ENCODE measurements around the gene NAGS. TPM values are rescaled to one million over a fixed set of nuclear protein-coding genes. Genes with fewer than 3 reads are reported as not detected.

The NAGS gene
- total RNA-seq, 3 donors from 2014 or later: 0.16 to 5.2 (median 4.7) TPM

- Histone ChIP-seq H3K27ac (no peak overlapping the region), H3K36me3 (no peaks in the 10 kb centered on the region), H3K4me3 (no peak overlapping the region), H3K4me1 (no peaks in the 10 kb centered on the region), H3K9me3 (no peaks in the 10 kb centered on the region), H3K27me3 (peaks cover 0 to 22% of the 10 kb centered on the region in 2 donors)
- TF ChIP-seq, protein P1, sequence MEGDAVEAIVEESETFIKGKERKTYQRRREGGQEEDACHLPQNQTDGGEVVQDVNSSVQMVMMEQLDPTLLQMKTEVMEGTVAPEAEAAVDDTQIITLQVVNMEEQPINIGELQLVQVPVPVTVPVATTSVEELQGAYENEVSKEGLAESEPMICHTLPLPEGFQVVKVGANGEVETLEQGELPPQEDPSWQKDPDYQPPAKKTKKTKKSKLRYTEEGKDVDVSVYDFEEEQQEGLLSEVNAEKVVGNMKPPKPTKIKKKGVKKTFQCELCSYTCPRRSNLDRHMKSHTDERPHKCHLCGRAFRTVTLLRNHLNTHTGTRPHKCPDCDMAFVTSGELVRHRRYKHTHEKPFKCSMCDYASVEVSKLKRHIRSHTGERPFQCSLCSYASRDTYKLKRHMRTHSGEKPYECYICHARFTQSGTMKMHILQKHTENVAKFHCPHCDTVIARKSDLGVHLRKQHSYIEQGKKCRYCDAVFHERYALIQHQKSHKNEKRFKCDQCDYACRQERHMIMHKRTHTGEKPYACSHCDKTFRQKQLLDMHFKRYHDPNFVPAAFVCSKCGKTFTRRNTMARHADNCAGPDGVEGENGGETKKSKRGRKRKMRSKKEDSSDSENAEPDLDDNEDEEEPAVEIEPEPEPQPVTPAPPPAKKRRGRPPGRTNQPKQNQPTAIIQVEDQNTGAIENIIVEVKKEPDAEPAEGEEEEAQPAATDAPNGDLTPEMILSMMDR (IDR thresholded peaks at IDR 0.05): no peak
- TF ChIP-seq POLR2AphosphoS5 (IDR thresholded peaks at IDR 0.05) (no peak), POLR2A (IDR thresholded peaks at IDR 0.05) (no peak)
- DNase-seq (ENCODE audit: low spot score in 2 of 2): no peak
- intact Hi-C loops (cut with DNase I; ENCODE audit: low total_unique reads): no loop called here
Measured at GRCh38 chr17:44000871-44001460, 3.5 kb upstream of the NAGS start.

GRCh38 chr17:44001461-44001920 is 2.9 kb upstream of the NAGS start:
- Histone ChIP-seq H3K4me3 (no peak overlapping the region), H3K4me1 (no peaks in the 10 kb centered on the region), H3K36me3 (no peaks in the 10 kb centered on the region), H3K9me3 (no peaks in the 10 kb centered on the region), H3K27me3 (peaks cover 0 to 17% of the 10 kb centered on the region in 2 donors), H3K27ac (no peak overlapping the region)
- no peak for TF ChIP-seq POLR2A (IDR thresholded peaks at IDR 0.05)
- TF ChIP-seq, protein P1 (IDR thresholded peaks at IDR 0.05): no peak
- TF ChIP-seq POLR2AphosphoS5 (IDR thresholded peaks at IDR 0.05): no peak
- intact Hi-C loops (cut with DNase I; ENCODE audit: low total_unique reads): no loop called here
- DNase-seq (ENCODE audit: low spot score in 2 of 2): no peak

- intact Hi-C loops (cut with DNase I; ENCODE audit: low total_unique reads): no loop called here
- peaks cover 0 to under 1% of the 10 kb centered on the region in 2 donors for H3K4me1 ChIP-seq
- no peak overlapping the region for H3K27ac ChIP-seq
- no peak for DNase-seq (ENCODE audit: low spot score in 2 of 2)
- no peak overlapping the region for H3K4me3 ChIP-seq
- H3K27me3 ChIP-seq: peaks cover 0 to 15% of the 10 kb centered on the region in 2 donors
- no peaks in the 10 kb centered on the region for H3K36me3 ChIP-seq
- TF ChIP-seq POLR2A (IDR thresholded peaks at IDR 0.05): no peak
- no peaks in the 10 kb centered on the region for H3K9me3 ChIP-seq
Measured at GRCh38 chr17:44002141-44002848, 2.1 kb upstream of the NAGS start.

DNA sequence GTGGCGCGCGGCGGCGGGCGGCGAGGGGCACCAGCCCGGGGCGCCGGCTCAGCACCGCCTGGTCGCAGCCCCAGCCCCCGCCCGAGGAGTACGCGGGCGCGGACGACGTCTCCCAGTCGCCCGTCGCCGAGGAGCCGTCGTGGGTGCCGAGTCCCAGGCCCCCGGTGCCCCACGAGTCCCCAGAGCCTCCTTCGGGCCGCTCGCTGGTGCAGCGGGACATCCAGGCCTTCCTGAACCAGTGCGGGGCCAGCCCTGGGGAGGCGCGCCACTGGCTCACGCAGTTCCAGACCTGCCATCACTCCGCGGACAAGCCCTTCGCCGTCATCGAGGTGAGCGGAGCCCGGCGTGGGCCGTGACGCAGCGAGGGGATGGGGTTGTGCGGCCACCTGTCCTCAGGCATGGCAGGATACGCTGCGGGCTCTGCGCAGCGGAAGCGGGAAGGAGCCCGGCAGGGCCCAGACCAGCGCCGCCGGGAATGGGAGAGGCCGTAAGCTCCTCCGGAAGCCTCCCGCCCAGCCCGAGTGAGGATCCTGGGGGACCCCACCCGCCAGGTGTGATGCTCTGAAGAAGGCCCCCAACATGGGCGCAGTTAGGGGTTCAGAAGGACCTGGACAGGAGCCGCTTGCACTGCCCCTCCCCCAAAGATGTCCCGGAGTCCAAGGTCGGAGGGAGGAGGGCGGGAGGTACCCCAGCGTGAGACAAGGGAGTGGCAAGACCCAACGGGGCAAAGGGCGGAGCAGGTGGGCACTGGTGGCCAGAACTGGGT is 522 bp downstream of the NAGS start:
- Histone ChIP-seq H3K9me3 (no peaks in the 10 kb centered on the region), H3K27ac (peak overlapping the region in 1 of 2 donors; percentile 85), H3K4me1 (peaks cover 0 to 8% of the 10 kb centered on the region in 2 donors), H3K27me3 (peaks cover 0 to 15% of the 10 kb centered on the region in 2 donors), H3K4me3 (peak overlapping the region; percentile 40 to 86 (median 67)), H3K36me3 (no peaks in the 10 kb centered on the region)
- DNase-seq (ENCODE audit: low spot score in 2 of 2): no peak
- intact Hi-C loops (cut with DNase I; ENCODE audit: low total_unique reads): no loop called here
- TF ChIP-seq POLR2AphosphoS5 (IDR thresholded peaks at IDR 0.05) (no peak), POLR2A (IDR thresholded peaks at IDR 0.05) (no peak)
- TF ChIP-seq, protein P1 (IDR thresholded peaks at IDR 0.05): no peak

DNA sequence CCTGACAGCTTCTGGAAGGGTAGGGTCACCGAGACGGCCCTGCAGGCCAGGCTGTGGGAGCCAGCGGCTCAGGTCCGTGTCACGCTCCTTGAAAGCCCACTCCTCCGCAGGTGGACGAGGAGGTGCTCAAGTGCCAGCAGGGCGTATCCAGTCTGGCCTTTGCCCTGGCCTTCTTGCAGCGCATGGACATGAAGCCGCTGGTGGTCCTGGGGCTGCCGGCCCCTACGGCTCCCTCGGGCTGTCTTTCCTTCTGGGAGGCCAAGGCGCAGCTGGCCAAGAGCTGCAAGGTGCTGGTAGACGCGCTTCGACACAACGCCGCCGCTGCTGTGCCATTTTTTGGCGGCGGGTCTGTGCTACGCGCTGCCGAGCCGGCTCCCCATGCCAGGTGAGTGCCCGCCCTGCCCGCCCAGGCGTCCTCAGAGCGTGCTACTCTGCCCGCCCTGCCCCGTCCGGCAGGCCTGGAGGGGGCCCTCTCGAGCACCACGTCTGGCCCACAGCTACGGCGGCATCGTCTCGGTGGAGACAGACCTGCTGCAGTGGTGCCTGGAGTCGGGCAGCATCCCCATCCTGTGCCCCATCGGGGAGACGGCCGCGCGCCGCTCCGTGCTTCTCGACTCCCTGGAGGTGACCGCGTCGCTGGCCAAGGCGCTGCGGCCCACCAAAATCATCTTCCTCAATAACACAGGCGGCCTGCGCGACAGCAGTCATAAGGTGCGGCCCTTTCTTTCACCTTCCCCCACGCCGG is 1.3 kb downstream of the NAGS start:
- H3K36me3 ChIP-seq: no peaks in the 10 kb centered on the region
- no peaks in the 10 kb centered on the region for H3K9me3 ChIP-seq
- H3K27ac ChIP-seq: peak overlapping the region; percentile 80 to 85
- peaks cover 0 to 8% of the 10 kb centered on the region in 2 donors for H3K4me1 ChIP-seq
- peak in 1 of 2 donors; percentile 62 for DNase-seq (ENCODE audit: low spot score in 2 of 2)
- TF ChIP-seq, protein P1 (IDR thresholded peaks at IDR 0.05): no peak
- intact Hi-C loops (cut with DNase I; ENCODE audit: low total_unique reads): no loop called here
- H3K4me3 ChIP-seq: peak overlapping the region; percentile 40 to 86 (median 67)
- peaks cover 0 to 15% of the 10 kb centered on the region in 2 donors for H3K27me3 ChIP-seq

Data from breast epithelium (tissue), 4 donors.